ENCODE data around the gene SSMEM1.
"Not testable (repeated sequence)": the region's sequence is repeated elsewhere in the genome, so short reads cannot be mapped to it uniquely, and the experiment has no call there.

SSMEM1 gene, protein sequence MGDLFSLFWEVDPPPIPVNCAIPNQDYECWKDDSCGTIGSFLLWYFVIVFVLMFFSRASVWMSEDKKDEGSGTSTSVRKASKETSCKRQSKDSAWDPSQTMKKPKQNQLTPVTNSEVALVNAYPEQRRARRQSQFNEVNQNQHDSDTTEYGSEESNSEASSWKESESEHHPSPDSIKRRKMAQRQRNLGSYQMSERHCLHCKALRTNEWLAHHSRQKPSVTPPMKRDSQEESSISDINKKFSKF

DNA sequence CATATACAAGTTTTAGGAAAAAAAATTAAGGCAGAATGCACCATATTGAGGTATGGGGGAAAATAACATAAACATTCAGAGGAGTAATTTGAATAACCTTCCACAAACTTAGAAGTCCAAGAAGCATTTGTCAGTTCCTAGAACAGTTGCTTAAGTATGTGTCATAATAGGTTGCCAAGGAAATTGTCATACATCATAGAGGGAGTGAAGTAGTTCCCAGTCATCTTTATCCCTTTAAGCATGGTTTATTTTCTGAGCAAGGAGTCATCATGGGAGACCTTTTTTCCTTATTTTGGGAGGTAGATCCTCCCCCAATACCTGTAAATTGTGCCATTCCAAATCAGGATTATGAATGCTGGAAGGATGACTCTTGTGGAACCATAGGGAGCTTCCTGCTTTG lies at the start of gene SSMEM1:
Gene SSMEM1, plus strand, starts transcription at position 219 of the 400 bp plus-strand sequence. Its CDS starts 51 bp downstream, at position 270.
- DNase-seq (ENCODE audit: low read depth in 2 of 2), result no peak

DNA sequence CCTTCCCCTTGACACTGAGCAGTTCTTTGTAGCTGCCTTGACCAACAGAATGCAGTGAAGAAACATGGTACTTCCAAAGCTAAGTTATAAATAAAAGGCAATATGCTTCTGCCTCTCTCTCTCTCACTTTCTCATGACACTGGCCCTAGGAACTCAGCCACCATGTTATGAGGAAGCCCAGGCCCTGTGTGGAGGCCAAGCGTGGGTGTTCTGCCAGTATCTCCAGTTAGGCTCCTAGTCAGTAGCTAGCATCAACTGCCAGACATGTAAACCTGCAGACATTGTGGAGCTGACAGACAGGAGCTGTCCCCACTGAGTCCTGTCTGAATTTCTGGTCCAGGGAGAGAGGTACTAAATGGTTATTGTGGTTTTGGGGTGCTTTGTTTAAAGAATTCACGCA lies 47.6 kb upstream of the SSMEM1 start:
- no peak for DNase-seq (ENCODE audit: low read depth in 2 of 2)

DNA sequence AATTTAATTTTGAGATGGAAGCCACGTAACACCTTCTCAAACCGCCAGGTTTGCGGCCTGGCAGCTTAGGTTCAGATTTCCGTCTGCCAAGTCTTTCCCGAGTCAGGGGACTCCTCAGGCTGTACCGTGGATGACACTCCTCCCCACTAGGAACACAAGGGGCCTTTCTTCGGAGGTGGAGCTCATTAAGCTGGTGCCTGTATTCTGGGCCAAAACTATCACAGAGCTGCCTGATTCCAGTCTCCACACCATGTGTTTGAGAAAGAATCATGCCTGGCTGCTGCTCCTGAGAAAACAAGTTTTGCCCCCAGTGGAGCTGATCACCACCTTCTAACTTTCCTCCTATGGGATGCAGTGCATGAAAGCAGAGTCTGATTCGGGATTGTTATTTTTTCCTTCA lies 47.2 kb upstream of the SSMEM1 start:
- no peak for DNase-seq (ENCODE audit: low read depth in 2 of 2)

DNA sequence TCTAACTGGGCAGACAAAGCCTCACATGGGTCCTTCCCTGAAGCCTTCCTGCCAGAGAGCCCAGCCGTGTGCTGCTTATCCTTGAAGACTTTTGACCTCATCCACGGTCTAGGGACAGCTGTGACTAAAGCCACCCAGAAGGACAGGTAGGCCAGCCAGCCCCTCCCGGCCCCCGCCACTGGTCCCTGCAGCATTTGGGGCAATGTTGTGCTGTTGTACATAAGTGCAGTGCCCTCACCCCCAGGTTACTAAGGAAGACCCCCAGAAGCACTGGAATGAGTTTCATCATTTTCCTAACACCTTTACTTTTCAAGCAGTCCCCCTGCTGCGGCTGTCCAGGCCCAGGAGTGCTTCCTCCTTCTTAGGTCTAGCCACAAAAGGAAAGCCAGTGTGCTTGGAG lies 45.5 kb upstream of the SSMEM1 start:
- DNase-seq (ENCODE audit: low read depth in 2 of 2), result no peak

DNA sequence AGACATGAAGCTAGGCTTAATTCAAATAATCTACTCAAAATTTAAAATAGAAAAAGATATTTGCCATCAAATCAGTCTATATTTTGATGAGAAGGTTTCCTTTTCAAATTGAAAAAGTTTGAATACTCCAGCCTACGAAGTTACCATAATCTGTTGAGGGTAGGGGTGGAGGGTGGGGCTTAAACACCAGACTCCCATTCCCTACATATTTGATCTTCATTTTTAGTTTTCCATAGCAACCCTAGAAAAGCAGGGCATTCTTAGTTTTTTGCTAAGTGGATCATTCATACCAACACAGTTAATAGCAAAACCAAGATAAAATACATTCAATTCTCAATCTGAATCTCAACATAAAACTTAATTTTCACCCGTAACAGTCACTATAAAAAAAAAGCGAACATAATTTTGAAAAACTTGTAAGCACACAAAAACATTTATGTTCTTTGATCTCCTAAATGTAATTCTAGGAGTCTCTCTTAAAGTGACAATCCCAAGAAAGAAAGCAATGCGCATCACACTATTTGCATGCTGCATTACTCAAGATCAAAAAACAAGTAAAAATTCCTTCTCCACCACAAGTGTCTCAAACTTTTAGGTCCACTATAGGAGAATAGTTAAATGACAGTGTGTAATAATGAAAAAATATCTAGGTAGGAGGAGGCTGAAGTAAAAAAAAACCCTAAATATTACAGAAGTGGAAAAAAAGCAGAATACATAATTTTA lies 33.3 kb upstream of the SSMEM1 start:
- DNase-seq (ENCODE audit: low read depth in 2 of 2), result no peak

DNA sequence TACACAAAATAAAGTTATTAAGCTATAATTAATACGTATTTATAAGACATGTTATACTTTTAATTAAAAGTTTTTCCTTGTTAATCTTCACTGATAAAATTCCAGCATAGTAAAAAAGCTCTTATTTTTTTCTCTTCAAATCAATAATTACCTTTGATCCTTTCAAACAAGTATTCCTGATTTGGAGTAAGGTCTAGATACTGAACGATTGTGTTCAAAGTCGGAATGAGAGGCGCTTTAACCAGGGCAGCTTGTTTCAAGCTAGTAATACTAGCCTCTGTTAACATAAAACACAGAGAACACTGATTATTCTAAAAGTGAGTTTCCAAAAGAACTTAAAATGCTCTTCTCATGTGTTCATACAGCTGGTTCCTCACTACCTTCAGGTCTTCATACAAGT lies 29.4 kb upstream of the SSMEM1 start:
- no peak for DNase-seq (ENCODE audit: low read depth in 2 of 2)

DNA sequence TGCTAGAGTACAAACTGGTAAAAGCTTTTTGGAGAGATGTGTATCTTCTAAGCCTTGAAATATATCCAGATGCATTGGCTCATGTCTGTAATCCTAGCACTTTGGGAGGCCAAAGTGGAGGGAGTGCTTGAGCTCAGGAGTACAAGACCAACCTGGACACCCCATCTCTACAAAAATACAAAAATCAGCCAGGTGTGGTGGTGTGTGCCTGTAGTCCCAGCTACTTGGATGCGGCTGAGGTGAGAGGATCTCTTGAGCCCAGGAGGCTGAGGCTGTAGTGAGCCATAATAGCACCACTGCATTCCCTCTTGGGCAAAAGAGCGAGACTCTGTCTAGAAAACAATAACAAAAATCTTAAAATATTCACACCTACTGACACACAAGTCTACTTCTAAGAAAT lies 28.0 kb upstream of the SSMEM1 start:
- no peak for DNase-seq (ENCODE audit: low read depth in 2 of 2)

DNA sequence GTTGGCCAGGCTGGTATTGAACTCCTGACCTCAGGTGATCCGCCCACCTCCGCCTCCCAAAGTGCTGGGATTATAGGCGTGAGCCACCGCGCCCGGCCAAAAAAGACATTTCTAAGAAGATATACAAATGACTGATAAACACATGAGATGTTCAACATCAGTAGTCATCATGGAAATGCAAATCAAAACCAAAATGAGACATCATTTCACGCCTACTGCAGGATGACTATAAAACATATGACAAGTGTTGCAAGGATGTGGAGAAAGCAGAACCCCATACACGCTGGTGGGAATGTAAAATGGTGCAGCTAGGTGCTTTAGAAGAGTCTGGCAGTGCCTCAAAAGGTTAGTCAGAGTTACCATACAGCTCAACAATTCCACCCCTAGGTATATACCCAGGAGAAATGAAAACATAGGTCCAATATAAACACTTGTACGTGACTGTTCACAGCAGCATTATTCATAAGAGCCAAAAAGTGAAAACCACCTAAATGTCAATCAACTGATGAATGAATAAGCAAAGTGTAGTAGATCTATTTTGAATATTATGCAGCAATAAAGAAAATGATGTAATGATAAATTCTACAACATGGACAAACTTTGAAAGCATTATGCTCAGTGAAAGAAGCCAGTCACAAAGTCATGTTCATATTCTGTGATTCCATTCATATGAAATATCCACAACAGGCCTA lies 26.9 kb upstream of the SSMEM1 start:
- no peak for DNase-seq (ENCODE audit: low read depth in 2 of 2)

DNA sequence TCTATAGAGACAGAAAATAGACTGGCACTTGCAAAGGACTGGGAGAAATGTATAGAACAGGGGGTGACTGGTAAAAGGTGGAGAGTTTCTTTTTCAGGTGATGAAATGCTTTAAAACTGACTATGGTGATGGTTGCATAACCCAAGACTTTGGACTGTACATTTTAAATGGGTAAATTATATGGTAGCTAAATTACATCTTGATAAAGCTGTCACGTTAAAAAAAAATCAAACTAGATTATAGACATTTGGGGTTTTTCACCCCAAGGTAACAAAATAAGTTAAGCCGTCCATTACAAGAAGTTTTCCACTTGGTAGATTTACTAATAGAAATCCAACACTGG lies 26.4 kb upstream of the SSMEM1 start:
- DNase-seq (ENCODE audit: low read depth in 2 of 2), result no peak

DNA sequence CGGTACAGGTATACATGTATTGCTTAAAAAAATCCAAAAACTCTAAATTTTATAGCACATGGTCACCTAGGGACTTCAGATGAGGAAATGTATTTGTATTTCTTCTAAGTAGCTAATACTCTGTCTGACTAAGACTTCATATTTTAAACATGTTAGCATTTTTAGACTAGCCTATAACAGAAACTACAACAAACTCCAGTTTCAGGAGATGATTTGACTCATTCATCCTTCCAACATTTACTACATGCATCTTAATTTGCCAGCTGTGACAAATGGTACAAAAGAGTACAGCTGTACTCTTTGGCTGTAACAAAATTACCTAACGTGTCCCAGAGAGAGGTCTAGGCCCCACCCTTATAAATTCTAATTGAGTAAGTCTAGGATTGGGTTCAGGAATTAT lies 24.7 kb upstream of the SSMEM1 start:
- no peak for DNase-seq (ENCODE audit: low read depth in 2 of 2)

DNA sequence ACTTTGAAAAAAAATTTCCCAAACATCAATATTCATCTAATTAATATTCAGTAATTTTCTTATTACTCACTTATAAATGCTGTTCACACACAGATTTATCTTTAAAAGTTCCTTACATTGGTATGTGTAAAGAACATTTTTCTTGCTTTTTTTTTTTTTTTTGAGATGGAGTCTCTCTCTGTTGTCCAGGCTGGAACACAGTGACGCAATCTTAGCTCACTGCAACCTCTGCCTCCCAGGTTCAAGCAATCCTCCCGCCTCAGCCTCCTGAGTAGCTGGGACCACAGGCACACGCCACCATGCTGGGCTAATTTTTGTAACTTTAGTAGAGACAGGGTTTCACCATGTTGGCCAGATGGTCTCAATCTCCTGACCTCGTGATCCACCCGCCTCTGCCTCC lies 23.3 kb upstream of the SSMEM1 start:
- DNase-seq (ENCODE audit: low read depth in 2 of 2), result not testable (repeated sequence)

DNA sequence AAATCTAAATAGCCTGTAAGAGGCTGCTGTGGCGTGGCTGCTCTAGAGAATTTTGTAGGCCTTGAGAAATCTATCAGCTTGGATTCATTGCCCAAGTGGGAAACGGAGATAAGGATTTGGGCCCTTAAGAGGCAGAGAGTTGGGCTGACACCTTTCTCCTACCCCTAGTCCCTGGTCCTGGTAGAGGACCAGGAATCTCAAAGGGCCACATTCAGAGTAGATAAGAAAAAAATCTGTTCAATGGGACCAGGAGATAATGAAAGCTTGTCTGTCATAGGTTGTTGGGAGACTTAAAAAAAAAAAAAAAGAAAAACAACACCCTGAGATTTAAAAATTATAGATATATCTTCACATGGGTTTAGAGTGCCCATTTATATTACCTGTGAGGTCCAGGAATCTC lies 20.3 kb upstream of the SSMEM1 start:
- no peak for DNase-seq (ENCODE audit: low read depth in 2 of 2)

DNA sequence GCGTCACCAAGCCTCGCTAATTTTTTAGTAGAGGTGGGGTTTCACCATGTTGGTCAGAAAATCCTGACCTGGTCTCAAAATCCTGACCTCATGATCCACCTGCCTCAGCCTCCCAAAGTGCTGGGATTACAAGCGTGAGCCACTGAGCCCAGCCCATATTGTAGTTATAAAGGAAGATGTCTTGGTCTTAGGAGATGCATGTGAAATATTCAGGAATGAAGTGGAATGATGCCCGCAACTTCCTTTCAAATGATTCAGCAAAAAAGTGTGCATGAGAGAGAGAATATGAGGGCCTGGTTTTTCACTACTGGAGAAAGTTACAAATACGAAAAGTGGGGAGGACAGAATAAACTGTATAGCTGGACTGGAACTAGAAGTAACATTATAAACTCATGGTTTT lies 18.3 kb upstream of the SSMEM1 start:
- no peak for DNase-seq (ENCODE audit: low read depth in 2 of 2)

DNA sequence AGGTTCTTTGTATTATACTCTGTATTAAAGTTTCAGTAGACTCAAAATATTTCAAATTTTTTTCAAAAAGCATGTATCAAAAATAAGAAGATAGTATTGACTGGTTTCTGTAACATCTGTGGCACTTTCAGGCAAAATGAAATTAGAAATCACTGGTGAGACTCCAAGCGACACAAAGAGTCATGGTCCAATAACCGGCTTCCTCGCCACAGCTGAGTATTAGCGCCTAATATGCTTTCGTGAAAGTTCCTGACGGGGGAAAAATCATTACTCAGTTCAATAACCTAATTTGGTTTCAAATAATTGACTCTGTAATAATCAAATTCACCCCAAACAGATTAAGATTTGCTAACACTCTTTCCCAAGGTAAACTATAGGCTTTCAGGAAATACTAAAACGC lies 15.9 kb upstream of the SSMEM1 start:
- no peak for DNase-seq (ENCODE audit: low read depth in 2 of 2)

DNA sequence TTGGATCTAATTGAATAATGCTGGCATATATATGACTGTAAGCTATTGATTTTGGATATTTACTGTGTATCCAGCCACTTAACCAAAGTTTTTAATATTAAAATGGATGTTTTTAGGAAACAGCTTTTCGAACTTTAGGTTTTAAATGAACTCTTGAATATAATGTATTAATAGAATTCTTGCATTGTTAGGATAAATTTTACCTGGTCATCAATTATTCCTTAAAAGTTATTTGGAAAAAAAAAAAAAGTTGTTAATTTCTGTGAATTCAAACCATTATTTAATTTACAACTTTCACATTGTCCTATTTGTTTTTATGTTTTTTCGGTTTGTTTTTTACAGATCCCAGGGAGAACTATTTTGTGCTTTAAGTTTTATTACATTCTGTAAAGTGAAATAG lies 12.3 kb upstream of the SSMEM1 start:
- no peak for DNase-seq (ENCODE audit: low read depth in 2 of 2)

DNA sequence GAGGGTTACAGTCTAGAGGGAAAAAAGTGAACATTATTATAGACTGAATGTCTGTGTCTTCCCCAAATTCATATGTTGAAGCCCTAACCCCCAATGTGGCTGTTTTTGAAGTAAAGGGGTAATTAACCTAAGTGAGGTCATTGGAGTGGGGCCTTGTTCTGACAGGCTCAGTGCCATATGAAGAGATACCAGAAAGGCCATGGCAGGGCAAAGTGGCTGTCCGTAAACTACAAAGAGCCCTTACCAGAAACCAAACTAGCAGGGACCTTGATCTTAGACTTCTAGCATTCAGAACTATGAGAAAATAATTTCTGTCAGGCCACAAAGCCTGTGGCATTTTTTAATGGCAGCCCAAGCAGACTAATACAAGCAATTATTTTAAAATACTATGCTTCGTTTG lies 11.2 kb upstream of the SSMEM1 start:
- no peak for DNase-seq (ENCODE audit: low read depth in 2 of 2)

DNA sequence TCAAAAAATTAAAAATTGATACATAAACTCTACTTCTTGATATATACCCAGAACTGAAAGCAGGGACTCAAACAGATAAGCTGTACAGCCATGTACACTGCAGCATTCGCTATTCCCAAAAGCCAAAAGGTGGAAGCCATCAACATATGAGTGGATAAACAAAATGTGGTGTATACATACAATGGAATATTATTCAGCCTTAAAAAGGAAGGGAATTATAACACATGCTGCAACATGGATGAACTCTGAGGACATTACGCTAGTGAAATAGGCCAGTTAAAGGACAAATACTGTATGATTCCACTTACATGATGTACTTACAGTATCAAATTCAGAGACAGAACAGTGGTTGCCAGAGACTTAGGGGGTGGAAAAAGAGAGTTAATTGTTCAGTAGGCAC lies 10.6 kb upstream of the SSMEM1 start:
- DNase-seq (ENCODE audit: low read depth in 2 of 2), result no peak

DNA sequence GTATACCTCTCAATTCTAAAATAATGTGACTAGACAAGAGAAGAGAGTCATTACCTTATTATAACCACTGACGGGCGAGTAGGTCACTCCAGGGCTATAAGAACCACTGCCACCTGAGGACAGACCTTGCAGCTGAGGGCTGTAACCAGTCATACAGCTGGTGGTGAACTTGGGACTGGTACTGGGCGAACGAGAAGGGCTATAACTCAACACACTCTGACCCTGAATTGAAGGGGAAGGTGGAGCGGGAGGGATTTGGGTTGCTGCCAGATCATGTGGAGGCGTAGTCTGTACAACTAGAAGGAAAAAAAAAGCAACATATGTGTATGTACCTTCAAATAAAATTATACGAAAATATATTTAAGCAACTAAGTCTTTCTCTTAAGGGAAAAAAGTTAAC lies 5.9 kb upstream of the SSMEM1 start:
- DNase-seq (ENCODE audit: low read depth in 2 of 2), result no peak

DNA sequence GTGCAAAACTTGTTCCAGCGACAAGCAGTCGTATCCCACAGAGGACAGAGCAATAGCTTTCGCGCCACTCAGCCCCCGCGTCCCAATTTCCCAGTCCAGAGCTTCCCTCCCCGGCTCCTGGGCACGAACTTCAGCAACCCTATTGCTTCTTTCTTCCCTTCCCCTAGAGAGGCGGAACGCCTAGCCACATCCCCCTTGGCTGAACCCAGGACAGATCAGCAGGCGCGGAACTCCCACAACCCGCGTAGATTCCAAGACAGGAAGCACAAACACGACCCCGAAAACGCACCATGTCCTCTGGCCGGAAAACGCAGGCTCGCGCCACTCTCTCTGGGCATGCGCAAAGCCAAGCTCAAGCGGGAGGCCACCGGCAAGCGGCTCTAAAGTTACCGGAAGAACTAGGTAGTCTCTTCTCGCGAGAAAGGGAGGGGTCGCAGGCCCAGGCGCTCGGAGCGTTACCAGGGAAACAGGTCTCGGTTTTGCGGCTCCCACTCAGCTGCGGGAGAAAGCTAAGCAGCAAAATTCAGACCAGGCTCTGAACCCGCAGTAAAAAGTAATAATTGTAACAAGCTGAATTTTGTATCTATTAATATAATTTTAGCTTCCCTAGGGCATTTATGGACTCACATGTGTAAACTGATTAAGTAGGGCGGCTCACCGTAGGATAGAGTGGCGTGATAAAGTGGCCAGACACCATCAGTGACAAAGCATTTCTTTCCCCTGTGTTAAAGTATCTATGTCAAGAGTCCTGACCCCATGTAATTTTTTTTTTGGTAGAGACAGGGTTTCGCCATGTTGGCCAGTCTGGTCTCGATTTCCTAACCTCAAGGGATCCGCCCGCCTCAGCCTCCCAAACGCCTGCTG lies 2.3 kb upstream of the SSMEM1 start, which contains the start of gene TMEM209:
Gene TMEM209, minus strand, starts transcription at position 323 of the 864 bp plus-strand sequence. Its CDS starts 31 bp downstream, at position 292.
- peak; percentile 81 to 90 for DNase-seq (ENCODE audit: low read depth in 2 of 2)

DNA sequence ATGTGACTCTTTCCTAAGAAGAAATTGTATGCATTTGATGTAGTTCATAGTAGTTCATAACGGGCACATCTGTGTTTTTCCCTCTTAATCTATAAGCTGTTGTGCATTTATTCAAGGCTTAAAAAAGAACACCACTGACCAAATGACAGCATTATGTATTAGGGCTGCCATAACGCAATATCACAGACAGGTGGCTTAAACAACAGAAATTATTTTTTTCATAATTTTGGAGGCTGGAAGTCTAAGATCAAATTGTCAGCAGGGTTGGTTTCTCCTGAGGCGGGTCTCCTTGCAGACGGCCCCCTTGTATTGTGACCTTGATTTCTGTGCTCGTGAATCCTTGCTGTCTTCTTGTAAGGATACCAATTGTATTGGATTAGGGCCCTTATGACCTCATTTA lies 627 bp upstream of the SSMEM1 start:
- no peak for DNase-seq (ENCODE audit: low read depth in 2 of 2)

DNA sequence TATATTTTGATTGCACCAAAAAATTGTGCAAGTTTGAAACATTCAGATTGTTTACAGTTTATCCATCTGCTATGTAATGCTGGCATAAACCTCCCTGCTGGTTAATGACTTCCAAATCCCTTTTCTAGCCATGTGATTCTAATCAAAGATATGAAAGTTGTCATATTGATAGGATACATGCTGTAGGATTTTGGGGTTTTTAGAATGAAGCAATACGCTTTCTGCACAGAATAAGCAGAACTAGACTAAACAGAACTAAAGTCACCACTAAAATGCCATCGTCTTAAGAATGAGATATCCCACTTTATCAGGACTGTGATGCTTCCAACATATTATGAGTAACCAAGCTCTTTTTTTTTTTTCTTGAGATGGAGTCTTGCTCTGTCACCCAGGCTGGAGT lies 856 bp downstream of the SSMEM1 start:
- no peak for DNase-seq (ENCODE audit: low read depth in 2 of 2)
